Lung (tissue), 12 donors: ENCODE measurements around the gene MPHOSPH8. TPM values are rescaled to one million over a fixed set of nuclear protein-coding genes. Genes with fewer than 3 reads are reported as not detected.

Source experiments
- ATAC-seq: fragments of 200-7000 bp; cut with Tn5 transposase; one replicate; pipeline ENCODE4 v1.9.1; 2020; ENCODE audit warnings: moderate number of reproducible peaks; ENCODE audit not compliant: insufficient read depth, low FRiP score
- DNase-seq, 3 donors: peaks; one replicate each; pipeline ENCODE4 v3.0.0-alpha.2; 2013 to 2017
- H3K27ac ChIP-seq, 2 donors: one replicate each; pipeline ENCODE4 v1.5.1; 2013; ENCODE audit warnings: mild to moderate bottlenecking in 2 of 2, moderate library complexity in 2 of 2, control low read depth in 1 of 2, inconsistent platforms in 1 of 2, low read depth in 1 of 2, low read length in 1 of 2
- H3K27me3 ChIP-seq, 3 donors: one replicate each; pipeline ENCODE4 v1.5.1; 2013; ENCODE audit warnings: low read length in 2 of 3; ENCODE audit not compliant: control insufficient read depth in 3 of 3, insufficient read depth in 3 of 3
- H3K36me3 ChIP-seq, 4 donors: one replicate each; pipeline ENCODE4 v1.5.1; 2013; ENCODE audit warnings: low read length in 4 of 4, mild to moderate bottlenecking in 1 of 4, moderate library complexity in 1 of 4; ENCODE audit not compliant: control insufficient read depth in 4 of 4, insufficient read depth in 4 of 4
- H3K4me1 ChIP-seq, 5 donors: one replicate each; pipeline ENCODE4 v1.5.1; 2013; ENCODE audit warnings: low read length in 5 of 5, mild to moderate bottlenecking in 2 of 5, moderate library complexity in 1 of 5; ENCODE audit not compliant: control insufficient read depth in 5 of 5, insufficient read depth in 5 of 5
- H3K4me3 ChIP-seq: one replicate; pipeline ENCODE4 v1.5.1; 2013; ENCODE audit warnings: mild to moderate bottlenecking, control low read depth, moderate library complexity
- H3K9ac ChIP-seq, 2 donors: one replicate each; pipeline ENCODE4 v1.5.1; 2013; ENCODE audit warnings: low read length in 2 of 2, control low read depth in 1 of 2; ENCODE audit not compliant: insufficient read depth in 1 of 2
- H3K9me3 ChIP-seq, 4 donors: one replicate each; pipeline ENCODE4 v1.5.1; 2013; ENCODE audit warnings: low read length in 3 of 4, mild to moderate bottlenecking in 1 of 4, moderate library complexity in 1 of 4; ENCODE audit not compliant: control insufficient read depth in 4 of 4, insufficient read depth in 3 of 4
- WGBS, 2 donors: extraction: QIAGEN DNeasy Blood & Tissue Kit; methylation state at CpG; one replicate each; pipeline ENCODE4 v1.1.7; 2013; 5-methylcytosine and 5-hydroxymethylcytosine counted together
- polyA plus RNA-seq, 2 donors: library from polyadenylated mRNA; stranded (reverse); fragments of 200-250 nt; gene quantifications; one replicate each; pipeline ENCODE4 v1.2.1, GENCODE V29; 2013
- total RNA-seq, 2 donors: library from RNA; depleted of rRNA in 1 of 2; stranded (reverse); fragments of >200 nt in 1 of 2; gene quantifications; one replicate each; pipeline ENCODE4 v1.2.1, GENCODE V29; 2014 to 2021
- TF ChIP-seq, protein P1 (sequence below): IDR thresholded peaks from 2 replicates; pipeline ENCODE4 v1.5.1; 2012; ENCODE audit warnings: mild to moderate bottlenecking; ENCODE audit errors: control extremely low read depth, extremely low read depth
- donor health status: control.
- donor health status: control.
- donor health status: Bipolar disorder and iron deficiency.
- donor health status: healthy.
- donor health status: DM: yes; HTN: yes; CAD: no.

Gene MPHOSPH8
- total and polyA plus RNA-seq, 4 donors, result 16.5 to 39.1 (median 29.6) TPM

DNA sequence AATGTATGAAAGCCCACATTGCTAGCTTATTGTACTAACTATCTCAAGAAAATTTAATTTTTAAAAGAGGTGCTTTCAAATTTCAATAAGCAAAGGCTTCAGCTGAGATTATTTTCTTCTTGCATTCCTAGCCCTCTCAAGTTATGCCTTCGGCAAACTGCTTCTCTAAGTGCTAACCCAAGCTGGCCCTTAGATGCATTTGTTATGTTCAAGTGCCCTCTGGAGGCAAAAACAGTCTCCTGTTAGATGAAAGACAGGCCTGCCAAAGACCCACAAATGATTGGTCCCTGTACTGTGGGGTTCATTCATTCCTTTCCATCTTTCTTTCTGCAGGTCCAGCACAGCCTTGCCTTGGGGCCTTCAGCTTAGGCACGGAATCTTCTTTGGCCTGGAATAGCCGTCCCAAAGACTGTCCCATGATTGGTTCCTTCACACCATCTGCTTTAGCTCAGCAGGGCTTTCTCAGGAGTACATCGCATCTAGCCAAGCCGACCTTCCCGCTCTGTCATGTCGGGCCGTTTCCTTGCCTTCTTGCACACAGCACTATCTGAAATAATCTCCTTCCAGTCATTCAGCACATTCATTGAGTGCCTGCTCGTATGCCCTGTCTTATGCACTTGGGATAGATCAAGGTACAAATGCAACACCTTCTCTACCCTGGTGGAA lies 45.7 kb upstream of the MPHOSPH8 start:
- Histone ChIP-seq H3K9ac (no peak overlapping the region), H3K27ac (no peak overlapping the region), H3K9me3 (peaks cover 0 to 3% (median 0%) of the 10 kb centered on the region in 4 donors), H3K4me1 (no peaks in the 10 kb centered on the region), H3K4me3 (no peak overlapping the region), H3K36me3 (no peaks in the 10 kb centered on the region), H3K27me3 (no peaks in the 10 kb centered on the region)
- no peak for ATAC-seq
- 73 to 75% methylated on average over 9 of the region's 9 CpGs for WGBS, 2 donors
- TF ChIP-seq, protein P1, sequence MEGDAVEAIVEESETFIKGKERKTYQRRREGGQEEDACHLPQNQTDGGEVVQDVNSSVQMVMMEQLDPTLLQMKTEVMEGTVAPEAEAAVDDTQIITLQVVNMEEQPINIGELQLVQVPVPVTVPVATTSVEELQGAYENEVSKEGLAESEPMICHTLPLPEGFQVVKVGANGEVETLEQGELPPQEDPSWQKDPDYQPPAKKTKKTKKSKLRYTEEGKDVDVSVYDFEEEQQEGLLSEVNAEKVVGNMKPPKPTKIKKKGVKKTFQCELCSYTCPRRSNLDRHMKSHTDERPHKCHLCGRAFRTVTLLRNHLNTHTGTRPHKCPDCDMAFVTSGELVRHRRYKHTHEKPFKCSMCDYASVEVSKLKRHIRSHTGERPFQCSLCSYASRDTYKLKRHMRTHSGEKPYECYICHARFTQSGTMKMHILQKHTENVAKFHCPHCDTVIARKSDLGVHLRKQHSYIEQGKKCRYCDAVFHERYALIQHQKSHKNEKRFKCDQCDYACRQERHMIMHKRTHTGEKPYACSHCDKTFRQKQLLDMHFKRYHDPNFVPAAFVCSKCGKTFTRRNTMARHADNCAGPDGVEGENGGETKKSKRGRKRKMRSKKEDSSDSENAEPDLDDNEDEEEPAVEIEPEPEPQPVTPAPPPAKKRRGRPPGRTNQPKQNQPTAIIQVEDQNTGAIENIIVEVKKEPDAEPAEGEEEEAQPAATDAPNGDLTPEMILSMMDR, result no peak
- peak; percentile 30 to 54 (median 39) for DNase-seq

DNA sequence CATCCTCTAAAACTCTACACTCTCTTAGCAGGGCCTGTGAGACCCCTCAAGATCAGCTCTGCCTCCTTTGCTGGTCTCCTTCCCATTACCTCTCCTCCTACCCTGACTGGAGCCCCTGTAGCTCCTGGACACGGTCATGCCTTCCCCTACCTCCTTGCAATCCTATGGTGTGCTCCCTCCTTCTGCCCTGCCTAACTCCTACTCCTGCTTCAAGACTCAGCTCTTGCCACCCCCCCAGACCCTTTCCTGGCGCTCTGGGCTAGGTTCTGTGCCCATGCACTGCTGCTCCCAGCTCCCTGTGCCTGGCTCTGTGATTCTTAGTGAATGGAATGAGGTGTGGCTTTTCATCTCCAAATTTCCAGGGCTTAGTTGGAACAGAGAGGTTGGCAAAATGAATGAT lies 44.1 kb upstream of the MPHOSPH8 start:
- ATAC-seq, result no peak
- no peak for DNase-seq
- 72 to 74% methylated on average over 2 of the region's 2 CpGs for WGBS, 2 donors
- no peak overlapping the region for H3K9ac ChIP-seq
- H3K27me3 ChIP-seq, result no peaks in the 10 kb centered on the region
- no peaks in the 10 kb centered on the region for H3K36me3 ChIP-seq
- TF ChIP-seq, protein P1, result no peak
- H3K27ac ChIP-seq, result no peak overlapping the region
- no peak overlapping the region for H3K4me3 ChIP-seq
- H3K9me3 ChIP-seq, result peaks cover 0 to 3% (median 0%) of the 10 kb centered on the region in 4 donors
- H3K4me1 ChIP-seq, result no peaks in the 10 kb centered on the region

DNA sequence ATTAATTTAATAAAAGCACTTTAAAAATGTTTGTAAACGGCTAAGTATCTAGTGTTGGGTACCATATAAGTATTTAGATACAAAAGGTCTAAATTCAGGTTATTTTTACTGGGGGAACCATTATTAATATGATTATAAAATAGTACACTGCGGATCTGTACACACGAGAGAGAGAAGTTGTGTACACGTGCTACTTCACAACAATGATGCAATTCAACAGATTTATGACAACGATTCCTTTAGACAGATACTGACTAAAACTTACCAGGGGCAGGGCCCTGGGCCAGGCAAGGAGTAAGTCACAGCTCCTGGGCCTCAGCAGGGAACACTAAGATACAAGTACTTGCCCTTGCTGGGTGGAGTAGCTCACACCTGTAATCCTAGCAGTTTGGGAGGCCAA lies 43.0 kb upstream of the MPHOSPH8 start:
- no peaks in the 10 kb centered on the region for H3K36me3 ChIP-seq
- no peak for ATAC-seq

More for the DNA sequence above, 43.0 kb upstream of the MPHOSPH8 start:
- TF ChIP-seq, protein P1, result no peak
- Histone ChIP-seq H3K4me1 (no peaks in the 10 kb centered on the region), H3K27me3 (no peaks in the 10 kb centered on the region), H3K9me3 (peaks cover 0 to 3% (median 0%) of the 10 kb centered on the region in 4 donors), H3K27ac (no peak overlapping the region), H3K9ac (no peak overlapping the region), H3K4me3 (no peak overlapping the region)
- 82 to 83% methylated on average over 5 of the region's 5 CpGs for WGBS, 2 donors
- DNase-seq, result no peak
